NT2/D1 (cell line): ENCODE data around the gene RBFOX2.

Experiments
- DNase-seq: peaks from one replicate; pipeline ENCODE4 v3.0.0-alpha.2; 2011; ENCODE audit warnings: low read depth, low spot score
- H3K27me3 ChIP-seq: 2 replicates; pipeline ENCODE4 v1.6.0; 2011; ENCODE audit warnings: mild to moderate bottlenecking; ENCODE audit not compliant: insufficient read length, insufficient read depth
- H3K36me3 ChIP-seq: 2 replicates; pipeline ENCODE4 v1.6.1; 2011; ENCODE audit warnings: mild to moderate bottlenecking, low read length, mixed read lengths; ENCODE audit not compliant: insufficient read depth, insufficient read length
- H3K4me1 ChIP-seq: 2 replicates; pipeline ENCODE4 v1.5.1; 2011; ENCODE audit not compliant: insufficient read depth, insufficient read length
- H3K4me3 ChIP-seq: 2 replicates; pipeline ENCODE4 v1.5.1; 2011; ENCODE audit warnings: low read depth; ENCODE audit not compliant: insufficient read length
- H3K9ac ChIP-seq: 2 replicates; pipeline ENCODE4 v1.6.0; 2011; ENCODE audit warnings: low read depth; ENCODE audit not compliant: insufficient read length
- H3K9me3 ChIP-seq: 2 replicates; pipeline ENCODE4 v1.5.1; 2011; ENCODE audit warnings: mild to moderate bottlenecking, low read length; ENCODE audit not compliant: insufficient read depth
- SUZ12 ChIP-seq: IDR thresholded peaks from 2 replicates; pipeline ENCODE4 v1.6.1; 2011; ENCODE audit not compliant: insufficient read length, insufficient read depth; ENCODE audit errors: extremely low read depth
- YY1 ChIP-seq: IDR thresholded peaks from 2 replicates; pipeline ENCODE4 v1.6.1; 2011; ENCODE audit not compliant: insufficient read length, insufficient read depth
- ZNF274 ChIP-seq: IDR thresholded peaks from 2 replicates; pipeline ENCODE4 v1.6.1; 2011; ENCODE audit warnings: mild to moderate bottlenecking, low read depth, low read length

Gene RBFOX2

GRCh38 chr22:35842519-35842913 is 186.1 kb downstream of the RBFOX2 start:
- Histone ChIP-seq H3K4me1 (no peaks in the 10 kb centered on the region), H3K27me3 (no peaks in the 10 kb centered on the region), H3K36me3 (no peaks in the 10 kb centered on the region), H3K9ac (no peak overlapping the region), H3K9me3 (no peaks in the 10 kb centered on the region), H3K4me3 (no peak overlapping the region)
- DNase-seq = no peak
- TF ChIP-seq SUZ12 (no peak), ZNF274 (no peak), YY1 (no peak)

GRCh38 chr22:35841907-35842518 is 186.6 kb downstream of the RBFOX2 start:
- H3K4me1 ChIP-seq = no peaks in the 10 kb centered on the region
- H3K9ac ChIP-seq = no peak overlapping the region

DNA sequence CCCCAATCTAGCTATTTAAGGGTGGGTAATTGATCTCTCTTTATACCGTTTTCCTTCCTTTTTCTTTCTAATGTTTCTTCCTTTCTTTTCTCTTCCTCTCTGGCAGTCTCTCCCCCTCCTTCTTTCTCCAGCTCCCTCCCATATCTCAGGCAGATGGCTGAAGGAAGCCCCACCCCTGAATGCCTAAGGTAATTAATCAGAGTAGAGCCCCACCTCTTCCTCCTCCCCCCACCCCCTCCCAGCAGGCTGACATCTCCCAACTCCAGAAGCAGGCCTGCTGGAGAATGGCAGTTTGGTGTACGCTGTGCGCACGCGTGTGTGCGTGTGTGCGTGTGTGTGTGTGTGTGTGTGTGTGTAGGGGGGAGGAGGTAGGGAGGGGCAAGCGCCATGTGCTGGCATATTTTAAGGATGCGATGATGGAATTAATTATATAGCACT is 188.3 kb downstream of the RBFOX2 start:
- Histone ChIP-seq H3K27me3 (no peaks in the 10 kb centered on the region), H3K9me3 (no peaks in the 10 kb centered on the region), H3K36me3 (no peaks in the 10 kb centered on the region), H3K9ac (peak overlapping the region; percentile 59), H3K4me3 (peak overlapping the region; percentile 44), H3K4me1 (no peaks in the 10 kb centered on the region)
- TF ChIP-seq YY1 (no peak), SUZ12 (no peak), ZNF274 (no peak)
- peak; percentile 80 for DNase-seq

More at GRCh38 chr22:35841907-35842518, 186.6 kb downstream of the RBFOX2 start:
- TF ChIP-seq SUZ12 (no peak), ZNF274 (no peak), YY1 (no peak)
- no peaks in the 10 kb centered on the region for H3K9me3 ChIP-seq
- DNase-seq = no peak
- no peak overlapping the region for H3K4me3 ChIP-seq
- no peaks in the 10 kb centered on the region for H3K27me3 ChIP-seq
- no peaks in the 10 kb centered on the region for H3K36me3 ChIP-seq

GRCh38 chr22:35839841-35840301 is 188.8 kb downstream of the RBFOX2 start:
- Histone ChIP-seq H3K36me3 (no peaks in the 10 kb centered on the region), H3K4me1 (no peaks in the 10 kb centered on the region), H3K4me3 (peak overlapping the region; percentile 44), H3K27me3 (no peaks in the 10 kb centered on the region), H3K9ac (peak overlapping the region; percentile 59), H3K9me3 (no peaks in the 10 kb centered on the region)
- TF ChIP-seq SUZ12 (no peak), ZNF274 (no peak), YY1 (no peak)
- no peak for DNase-seq

GRCh38 chr22:35838855-35839576 is 189.6 kb downstream of the RBFOX2 start:
- DNase-seq = peak; percentile 13
- TF ChIP-seq ZNF274 = no peak
- no peak for TF ChIP-seq SUZ12
- no peak for TF ChIP-seq YY1
- Histone ChIP-seq H3K27me3 (no peaks in the 10 kb centered on the region), H3K4me1 (no peaks in the 10 kb centered on the region), H3K9ac (peak overlapping the region; percentile 44), H3K9me3 (no peaks in the 10 kb centered on the region), H3K36me3 (no peaks in the 10 kb centered on the region), H3K4me3 (peak overlapping the region; percentile 44)

DNA sequence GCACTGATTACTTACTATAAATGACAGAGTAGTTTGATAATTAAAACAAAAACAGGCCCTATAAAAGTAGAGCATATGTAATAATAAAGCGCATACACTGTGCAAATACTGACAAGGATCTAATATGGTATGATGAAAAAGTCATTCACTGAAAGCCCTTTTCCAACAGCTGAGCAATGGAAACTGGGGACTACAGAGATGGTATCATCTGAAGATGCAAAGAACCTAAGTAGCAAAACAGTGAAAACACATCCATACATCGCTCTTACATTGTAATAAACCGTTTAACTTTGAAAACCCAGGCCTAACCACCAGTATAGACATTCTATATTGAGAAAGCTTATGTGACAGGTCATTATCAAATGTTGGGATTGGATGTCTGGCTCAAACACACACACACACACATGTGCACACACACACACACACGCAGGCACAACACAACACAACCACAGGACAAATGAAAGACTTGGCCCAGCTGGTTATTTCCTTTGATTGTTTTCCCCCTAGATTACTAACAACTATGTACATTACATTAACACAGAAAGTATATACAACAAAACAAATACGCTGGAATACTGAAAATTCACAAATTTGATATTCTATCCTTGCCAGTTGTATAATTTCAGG is 191.4 kb downstream of the RBFOX2 start:
- Histone ChIP-seq H3K9me3 (no peaks in the 10 kb centered on the region), H3K36me3 (peaks cover 9% of the 10 kb centered on the region), H3K9ac (no peak overlapping the region), H3K4me1 (no peaks in the 10 kb centered on the region), H3K4me3 (no peak overlapping the region), H3K27me3 (no peaks in the 10 kb centered on the region)
- DNase-seq = no peak
- no peak for TF ChIP-seq YY1
- TF ChIP-seq SUZ12 = no peak
- no peak for TF ChIP-seq ZNF274
